ENCODE data around the gene TAGAP. TPM values are rescaled to one million over a fixed set of nuclear protein-coding genes. Genes with fewer than 3 reads are reported as not detected.
A peak's percentile ranks its signal among the peaks of the same experiment; 100 is the strongest.
"Not testable (repeated sequence)": the region's sequence is repeated elsewhere in the genome, so short reads cannot be mapped to it uniquely, and the experiment has no call there.

Gene TAGAP
- total and polyA plus RNA-seq, 4 donors, result 0.56 to 2.0 (median 1.1) TPM

DNA sequence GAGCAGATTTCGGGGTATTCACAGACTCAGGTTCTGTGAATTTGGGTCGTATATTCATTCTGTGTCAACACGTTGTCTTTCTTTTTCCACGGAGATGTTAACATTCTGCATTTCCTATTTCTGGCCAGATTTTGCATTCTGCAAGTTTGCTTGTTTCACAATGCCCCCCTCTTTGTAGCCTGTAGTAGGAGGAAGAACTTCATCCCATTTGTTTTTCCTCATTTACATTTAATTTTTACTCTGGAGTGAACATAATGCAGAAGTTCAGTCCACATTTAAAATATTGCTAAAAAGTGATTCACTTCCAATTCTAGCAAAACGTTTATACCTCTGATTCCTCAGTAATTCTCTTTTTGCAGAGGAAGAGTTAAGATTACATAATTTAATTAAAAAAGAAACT is 12.9 kb downstream of the TAGAP start:
- H3K9me3 ChIP-seq (ENCODE audit: control insufficient read depth in 4 of 4, low read length in 3 of 4), result no peaks in the 10 kb centered on the region
- H3K4me3 ChIP-seq (ENCODE audit: low read depth in 1 of 3, low read length in 3 of 3), result no peak overlapping the region
- H3K27me3 ChIP-seq (ENCODE audit: control insufficient read depth in 4 of 4, insufficient read depth in 4 of 4, low read length in 3 of 4), result no peaks in the 10 kb centered on the region
- no peak for DNase-seq (ENCODE audit: low spot score)
- no peak for TF ChIP-seq JUND (IDR thresholded peaks at IDR 0.05)
- TF ChIP-seq YY1 (IDR thresholded peaks at IDR 0.05), result no peak
- TF ChIP-seq SP1 (IDR thresholded peaks at IDR 0.05), result no peak
- TF ChIP-seq RAD21 (IDR thresholded peaks at IDR 0.05), result no peak
- no peak for TF ChIP-seq FOXA1 (IDR thresholded peaks at IDR 0.05)
- TF ChIP-seq GABPA (IDR thresholded peaks at IDR 0.05 in 1 of 2, conservative IDR thresholded peaks at IDR 0.05 in 1 of 2), result no peak
- TF ChIP-seq, protein P1, sequence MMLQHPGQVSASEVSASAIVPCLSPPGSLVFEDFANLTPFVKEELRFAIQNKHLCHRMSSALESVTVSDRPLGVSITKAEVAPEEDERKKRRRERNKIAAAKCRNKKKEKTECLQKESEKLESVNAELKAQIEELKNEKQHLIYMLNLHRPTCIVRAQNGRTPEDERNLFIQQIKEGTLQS (IDR thresholded peaks at IDR 0.05), result no peak
- no peak for TF ChIP-seq EGR1 (IDR thresholded peaks at IDR 0.05; ENCODE audit: low read depth in 2 of 2)
- TF ChIP-seq, protein P2, sequence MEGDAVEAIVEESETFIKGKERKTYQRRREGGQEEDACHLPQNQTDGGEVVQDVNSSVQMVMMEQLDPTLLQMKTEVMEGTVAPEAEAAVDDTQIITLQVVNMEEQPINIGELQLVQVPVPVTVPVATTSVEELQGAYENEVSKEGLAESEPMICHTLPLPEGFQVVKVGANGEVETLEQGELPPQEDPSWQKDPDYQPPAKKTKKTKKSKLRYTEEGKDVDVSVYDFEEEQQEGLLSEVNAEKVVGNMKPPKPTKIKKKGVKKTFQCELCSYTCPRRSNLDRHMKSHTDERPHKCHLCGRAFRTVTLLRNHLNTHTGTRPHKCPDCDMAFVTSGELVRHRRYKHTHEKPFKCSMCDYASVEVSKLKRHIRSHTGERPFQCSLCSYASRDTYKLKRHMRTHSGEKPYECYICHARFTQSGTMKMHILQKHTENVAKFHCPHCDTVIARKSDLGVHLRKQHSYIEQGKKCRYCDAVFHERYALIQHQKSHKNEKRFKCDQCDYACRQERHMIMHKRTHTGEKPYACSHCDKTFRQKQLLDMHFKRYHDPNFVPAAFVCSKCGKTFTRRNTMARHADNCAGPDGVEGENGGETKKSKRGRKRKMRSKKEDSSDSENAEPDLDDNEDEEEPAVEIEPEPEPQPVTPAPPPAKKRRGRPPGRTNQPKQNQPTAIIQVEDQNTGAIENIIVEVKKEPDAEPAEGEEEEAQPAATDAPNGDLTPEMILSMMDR (IDR thresholded peaks at IDR 0.05; ENCODE audit: low read depth, low read length, missing input control), result no peak
- no peak for TF ChIP-seq NR2F2 (IDR thresholded peaks at IDR 0.05)
- TF ChIP-seq TAF1 (conservative IDR thresholded peaks at IDR 0.05), result no peak
- TF ChIP-seq, protein P3, sequence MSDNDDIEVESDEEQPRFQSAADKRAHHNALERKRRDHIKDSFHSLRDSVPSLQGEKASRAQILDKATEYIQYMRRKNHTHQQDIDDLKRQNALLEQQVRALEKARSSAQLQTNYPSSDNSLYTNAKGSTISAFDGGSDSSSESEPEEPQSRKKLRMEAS (IDR thresholded peaks at IDR 0.05), result no peak
- no peak for TF ChIP-seq HNF4G (IDR thresholded peaks at IDR 0.05)
- TF ChIP-seq, protein P4, sequence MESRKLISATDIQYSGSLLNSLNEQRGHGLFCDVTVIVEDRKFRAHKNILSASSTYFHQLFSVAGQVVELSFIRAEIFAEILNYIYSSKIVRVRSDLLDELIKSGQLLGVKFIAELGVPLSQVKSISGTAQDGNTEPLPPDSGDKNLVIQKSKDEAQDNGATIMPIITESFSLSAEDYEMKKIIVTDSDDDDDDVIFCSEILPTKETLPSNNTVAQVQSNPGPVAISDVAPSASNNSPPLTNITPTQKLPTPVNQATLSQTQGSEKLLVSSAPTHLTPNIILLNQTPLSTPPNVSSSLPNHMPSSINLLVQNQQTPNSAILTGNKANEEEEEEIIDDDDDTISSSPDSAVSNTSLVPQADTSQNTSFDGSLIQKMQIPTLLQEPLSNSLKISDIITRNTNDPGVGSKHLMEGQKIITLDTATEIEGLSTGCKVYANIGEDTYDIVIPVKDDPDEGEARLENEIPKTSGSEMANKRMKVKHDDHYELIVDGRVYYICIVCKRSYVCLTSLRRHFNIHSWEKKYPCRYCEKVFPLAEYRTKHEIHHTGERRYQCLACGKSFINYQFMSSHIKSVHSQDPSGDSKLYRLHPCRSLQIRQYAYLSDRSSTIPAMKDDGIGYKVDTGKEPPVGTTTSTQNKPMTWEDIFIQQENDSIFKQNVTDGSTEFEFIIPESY (IDR thresholded peaks at IDR 0.05), result no peak
- TF ChIP-seq, protein P5, sequence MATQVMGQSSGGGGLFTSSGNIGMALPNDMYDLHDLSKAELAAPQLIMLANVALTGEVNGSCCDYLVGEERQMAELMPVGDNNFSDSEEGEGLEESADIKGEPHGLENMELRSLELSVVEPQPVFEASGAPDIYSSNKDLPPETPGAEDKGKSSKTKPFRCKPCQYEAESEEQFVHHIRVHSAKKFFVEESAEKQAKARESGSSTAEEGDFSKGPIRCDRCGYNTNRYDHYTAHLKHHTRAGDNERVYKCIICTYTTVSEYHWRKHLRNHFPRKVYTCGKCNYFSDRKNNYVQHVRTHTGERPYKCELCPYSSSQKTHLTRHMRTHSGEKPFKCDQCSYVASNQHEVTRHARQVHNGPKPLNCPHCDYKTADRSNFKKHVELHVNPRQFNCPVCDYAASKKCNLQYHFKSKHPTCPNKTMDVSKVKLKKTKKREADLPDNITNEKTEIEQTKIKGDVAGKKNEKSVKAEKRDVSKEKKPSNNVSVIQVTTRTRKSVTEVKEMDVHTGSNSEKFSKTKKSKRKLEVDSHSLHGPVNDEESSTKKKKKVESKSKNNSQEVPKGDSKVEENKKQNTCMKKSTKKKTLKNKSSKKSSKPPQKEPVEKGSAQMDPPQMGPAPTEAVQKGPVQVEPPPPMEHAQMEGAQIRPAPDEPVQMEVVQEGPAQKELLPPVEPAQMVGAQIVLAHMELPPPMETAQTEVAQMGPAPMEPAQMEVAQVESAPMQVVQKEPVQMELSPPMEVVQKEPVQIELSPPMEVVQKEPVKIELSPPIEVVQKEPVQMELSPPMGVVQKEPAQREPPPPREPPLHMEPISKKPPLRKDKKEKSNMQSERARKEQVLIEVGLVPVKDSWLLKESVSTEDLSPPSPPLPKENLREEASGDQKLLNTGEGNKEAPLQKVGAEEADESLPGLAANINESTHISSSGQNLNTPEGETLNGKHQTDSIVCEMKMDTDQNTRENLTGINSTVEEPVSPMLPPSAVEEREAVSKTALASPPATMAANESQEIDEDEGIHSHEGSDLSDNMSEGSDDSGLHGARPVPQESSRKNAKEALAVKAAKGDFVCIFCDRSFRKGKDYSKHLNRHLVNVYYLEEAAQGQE (IDR thresholded peaks at IDR 0.05), result no peak
- TF ChIP-seq FOXA2 (IDR thresholded peaks at IDR 0.05), result no peak
- TF ChIP-seq HNF4A (conservative IDR thresholded peaks at IDR 0.05), result no peak
- no peak overlapping the region for H3K9ac ChIP-seq (ENCODE audit: low read depth in 1 of 2, low read length in 2 of 2)
- 75% methylated on average over 5 of the region's 5 CpGs for WGBS
- no peaks in the 10 kb centered on the region for H3K36me3 ChIP-seq (ENCODE audit: control insufficient read depth in 4 of 4, insufficient read depth in 3 of 4, low read depth in 1 of 4, low read length in 3 of 4)
- no peaks in the 10 kb centered on the region for H3K4me1 ChIP-seq (ENCODE audit: control insufficient read depth in 4 of 4, insufficient read depth in 4 of 4, low read length in 3 of 4)
- no peak overlapping the region for H3K27ac ChIP-seq (ENCODE audit: low read depth in 1 of 2, low read length in 2 of 2)

DNA sequence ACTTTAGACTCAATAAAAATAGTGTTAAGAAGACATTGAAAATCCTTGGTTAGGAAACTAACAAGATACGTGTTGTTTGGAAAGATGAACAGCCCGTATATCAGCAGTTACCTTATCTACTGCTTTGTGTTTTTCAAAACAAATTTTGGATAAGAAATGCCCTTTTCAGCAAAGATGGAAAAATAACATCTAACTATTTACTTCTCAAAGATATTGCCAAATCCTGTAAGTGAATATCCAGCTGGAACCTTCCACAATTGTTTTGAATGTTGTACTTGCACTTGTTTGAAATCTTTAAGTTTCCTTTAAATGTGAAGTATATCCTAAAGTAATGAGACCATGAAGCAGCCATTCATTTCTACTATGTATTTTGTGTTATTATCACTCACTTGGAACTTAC is 14.6 kb downstream of the TAGAP start:
- TF ChIP-seq GABPA (IDR thresholded peaks at IDR 0.05 in 1 of 2, conservative IDR thresholded peaks at IDR 0.05 in 1 of 2) (no peak), NR2F2 (IDR thresholded peaks at IDR 0.05) (no peak), RAD21 (IDR thresholded peaks at IDR 0.05) (no peak), FOXA1 (IDR thresholded peaks at IDR 0.05) (no peak)
- TF ChIP-seq, protein P2 (IDR thresholded peaks at IDR 0.05; ENCODE audit: low read depth, low read length, missing input control), result no peak
- Histone ChIP-seq H3K9me3 (ENCODE audit: control insufficient read depth in 4 of 4, low read length in 3 of 4) (peaks cover 0 to 4% (median 2%) of the 10 kb centered on the region in 4 donors), H3K27ac (ENCODE audit: low read depth in 1 of 2, low read length in 2 of 2) (no peak overlapping the region), H3K9ac (ENCODE audit: low read depth in 1 of 2, low read length in 2 of 2) (no peak overlapping the region), H3K36me3 (ENCODE audit: control insufficient read depth in 4 of 4, insufficient read depth in 3 of 4, low read depth in 1 of 4, low read length in 3 of 4) (no peaks in the 10 kb centered on the region), H3K4me1 (ENCODE audit: control insufficient read depth in 4 of 4, insufficient read depth in 4 of 4, low read length in 3 of 4) (no peaks in the 10 kb centered on the region), H3K27me3 (ENCODE audit: control insufficient read depth in 4 of 4, insufficient read depth in 4 of 4, low read length in 3 of 4) (no peaks in the 10 kb centered on the region), H3K4me3 (ENCODE audit: low read depth in 1 of 3, low read length in 3 of 3) (no peak overlapping the region)
- DNase-seq (ENCODE audit: low spot score), result no peak
- 78% methylated on average over 2 of the region's 2 CpGs for WGBS

DNA sequence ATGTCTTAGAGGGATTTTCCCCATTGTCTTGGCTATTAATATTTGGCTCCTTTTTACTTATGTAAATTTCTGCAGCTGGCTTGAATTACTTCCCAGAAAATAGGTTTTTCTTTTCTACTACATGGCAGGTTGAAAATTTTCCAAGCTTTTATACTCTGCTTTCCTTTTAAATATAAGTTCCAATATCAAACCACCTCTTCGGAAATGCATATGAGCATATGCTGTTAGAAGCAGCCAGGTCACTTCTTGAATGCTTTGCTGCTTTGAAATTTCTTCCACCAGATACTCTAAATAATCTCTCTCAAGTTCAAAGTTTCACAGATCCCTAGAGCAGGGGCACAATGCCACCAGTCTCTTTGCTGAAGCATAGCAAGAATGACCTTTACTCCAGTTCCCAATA is 19.6 kb downstream of the TAGAP start:
- not testable (repeated sequence) for H3K27me3 ChIP-seq (ENCODE audit: control insufficient read depth in 4 of 4, insufficient read depth in 4 of 4, low read length in 3 of 4); H3K9ac ChIP-seq (ENCODE audit: low read depth in 1 of 2, low read length in 2 of 2); H3K4me1 ChIP-seq (ENCODE audit: control insufficient read depth in 4 of 4, insufficient read depth in 4 of 4, low read length in 3 of 4); H3K27ac ChIP-seq (ENCODE audit: low read depth in 1 of 2, low read length in 2 of 2); DNase-seq (ENCODE audit: low spot score); H3K36me3 ChIP-seq (ENCODE audit: control insufficient read depth in 4 of 4, insufficient read depth in 3 of 4, low read depth in 1 of 4, low read length in 3 of 4)
- 100% methylated on average over 1 of the region's 1 CpG for WGBS
- Histone ChIP-seq H3K9me3 (ENCODE audit: control insufficient read depth in 4 of 4, low read length in 3 of 4) (peaks cover 2 to 13% (median 10%) of the 10 kb centered on the region in 4 donors), H3K4me3 (ENCODE audit: low read depth in 1 of 3, low read length in 3 of 3) (peak overlapping the region in 1 of 3 donors; percentile 1)
